HG03571 (cell line): ENCODE results near the gene CACNB2.

Source experiments
- ATAC-seq: cut with Tn5 transposase; IDR thresholded peaks from one replicate; pipeline ENCODE4 v1.9.1; 2021; ENCODE audit not compliant: unreplicated experiment

CACNB2 gene

GRCh38 chr10:18381679-18382078 lies 241.5 kb downstream of the CACNB2 start:
- ATAC-seq: no peak

GRCh38 chr10:18397906-18398305 lies 257.7 kb downstream of the CACNB2 start:
- no peak for ATAC-seq

DNA sequence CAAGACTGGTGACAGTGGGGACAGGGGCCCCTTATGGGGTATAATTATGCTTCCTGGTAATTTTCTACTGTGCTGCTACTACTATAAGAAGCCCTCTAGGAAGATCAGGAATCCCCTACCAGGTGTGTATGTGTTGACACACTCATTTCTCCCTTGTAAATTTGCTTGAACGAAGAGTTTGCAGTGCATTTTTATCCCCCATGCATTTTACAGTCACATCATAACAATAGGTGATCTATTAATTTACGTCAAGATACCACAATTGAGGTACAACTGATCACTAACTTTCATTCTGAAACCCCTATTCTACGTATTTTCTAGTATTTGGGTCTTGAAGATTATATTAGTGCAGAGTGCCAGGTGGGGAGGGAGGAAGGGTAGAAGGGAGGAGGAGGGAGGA lies 258.9 kb downstream of the CACNB2 start:
- ATAC-seq: peak; percentile 76

- no peak for ATAC-seq
Measured at GRCh38 chr10:18400201-18400905, 260.1 kb downstream of the CACNB2 start.

GRCh38 chr10:18400906-18401245 lies 260.7 kb downstream of the CACNB2 start:
- ATAC-seq: no peak

DNA sequence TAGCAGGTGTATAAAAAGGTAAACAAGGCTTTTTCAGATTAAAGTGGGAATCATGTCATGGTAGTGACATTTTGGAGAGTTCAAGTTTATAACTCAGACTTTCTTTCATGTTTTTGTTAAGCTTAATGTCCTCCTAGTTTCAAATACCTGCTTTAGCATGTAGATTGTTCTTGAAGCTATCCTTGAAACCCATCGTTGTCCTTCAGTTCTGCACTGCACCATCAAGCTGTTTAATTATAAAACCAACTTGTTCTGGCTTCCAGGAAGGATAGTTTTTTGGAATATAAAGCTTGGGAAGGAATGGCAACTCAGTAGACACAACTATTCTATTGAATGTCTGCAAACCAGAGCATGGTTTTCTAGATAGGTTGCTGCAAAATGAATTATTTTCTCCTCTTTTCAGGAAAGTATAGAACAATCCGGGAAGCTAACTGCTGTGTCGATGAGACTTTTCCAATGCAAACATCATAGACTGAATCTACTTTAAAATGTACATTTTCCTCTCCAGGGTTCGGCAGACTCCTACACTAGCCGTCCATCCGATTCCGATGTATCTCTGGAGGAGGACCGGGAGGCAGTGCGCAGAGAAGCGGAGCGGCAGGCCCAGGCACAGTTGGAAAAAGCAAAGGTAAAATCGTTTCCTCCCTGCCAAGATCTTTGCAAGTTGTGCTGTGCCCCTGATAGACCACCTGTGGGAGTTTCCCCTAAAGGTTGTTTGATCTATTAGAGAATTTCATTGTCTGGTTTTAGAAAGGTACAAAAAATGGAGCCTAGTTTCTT lies 261.4 kb downstream of the CACNB2 start:
- no peak for ATAC-seq

DNA sequence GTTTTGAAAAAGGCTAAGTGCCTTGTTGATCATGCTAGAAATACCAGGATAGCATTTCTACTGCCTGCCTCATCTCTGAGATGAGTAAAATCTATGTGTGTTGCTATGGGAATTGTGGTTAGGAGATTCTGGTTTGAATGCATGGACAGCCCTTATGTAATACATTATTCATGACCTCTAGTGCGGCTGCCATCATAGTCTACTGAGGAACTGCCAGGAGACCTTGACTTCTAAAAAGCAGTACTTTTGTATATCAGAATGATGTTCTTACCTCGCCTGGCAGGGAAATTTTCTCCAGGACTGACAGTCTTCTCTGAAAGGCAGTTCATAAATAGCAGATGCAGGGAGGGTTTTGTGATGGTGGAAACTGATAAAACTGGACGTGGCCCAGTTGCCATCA lies 262.6 kb downstream of the CACNB2 start:
- no peak for ATAC-seq

DNA sequence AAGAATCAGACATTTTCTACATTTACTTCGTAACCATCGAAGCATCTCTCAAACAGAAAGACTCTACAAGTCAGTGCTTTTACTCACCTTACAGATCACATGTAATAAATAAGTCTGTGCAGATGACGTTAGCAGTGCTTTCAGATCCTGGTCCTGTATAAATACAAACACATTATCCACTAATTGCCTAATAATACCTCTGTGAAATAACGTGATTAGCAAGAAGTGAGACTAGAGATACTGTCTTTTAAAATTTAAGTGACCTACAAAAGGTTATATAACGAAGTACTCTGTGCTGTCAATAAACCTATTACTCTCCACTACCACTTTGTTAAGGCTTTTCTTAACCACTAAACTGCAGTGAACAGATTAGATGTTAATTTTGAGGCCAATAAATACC lies 264.3 kb downstream of the CACNB2 start:
- ATAC-seq: no peak

- ATAC-seq: no peak
Measured at GRCh38 chr10:18406136-18406535, 265.9 kb downstream of the CACNB2 start.

DNA sequence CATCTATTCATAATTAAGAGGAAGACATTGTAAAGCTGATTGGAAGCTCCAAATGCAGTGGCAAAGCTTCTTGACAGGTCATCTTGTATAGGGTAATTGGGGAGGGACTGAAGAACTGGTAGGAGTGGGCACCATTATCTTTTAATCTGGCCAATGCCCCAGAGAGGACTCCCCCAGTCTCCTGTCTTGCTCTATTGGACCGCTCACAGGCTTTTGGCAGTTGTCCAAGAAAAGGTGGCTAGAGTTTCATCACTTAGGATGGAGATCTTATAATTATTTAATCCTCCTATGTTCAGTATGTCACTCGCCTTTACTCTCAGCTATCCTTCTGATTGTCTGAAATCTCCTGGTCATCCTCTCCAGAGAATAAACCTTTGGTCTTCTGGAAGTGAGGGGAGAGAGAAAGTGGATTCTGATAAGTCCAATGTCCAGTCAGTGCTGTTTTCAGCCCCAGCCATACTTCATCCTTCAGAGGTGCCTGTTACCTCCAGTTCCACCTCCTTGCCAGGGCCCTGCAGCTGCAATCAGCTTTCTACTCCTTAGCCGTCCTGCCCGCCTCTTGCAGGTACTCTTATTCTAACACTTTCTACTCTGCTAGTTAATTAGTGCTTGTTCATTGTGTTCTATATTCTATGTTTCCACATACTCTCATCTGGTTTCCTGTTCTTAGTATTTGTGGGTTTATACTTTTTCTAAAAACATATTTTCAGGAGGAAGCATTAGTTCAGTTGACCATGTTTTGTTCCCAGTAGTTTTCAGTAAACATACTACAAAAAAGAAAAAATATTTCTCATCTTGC lies 269.6 kb downstream of the CACNB2 start:
- ATAC-seq: peak; percentile 70

DNA sequence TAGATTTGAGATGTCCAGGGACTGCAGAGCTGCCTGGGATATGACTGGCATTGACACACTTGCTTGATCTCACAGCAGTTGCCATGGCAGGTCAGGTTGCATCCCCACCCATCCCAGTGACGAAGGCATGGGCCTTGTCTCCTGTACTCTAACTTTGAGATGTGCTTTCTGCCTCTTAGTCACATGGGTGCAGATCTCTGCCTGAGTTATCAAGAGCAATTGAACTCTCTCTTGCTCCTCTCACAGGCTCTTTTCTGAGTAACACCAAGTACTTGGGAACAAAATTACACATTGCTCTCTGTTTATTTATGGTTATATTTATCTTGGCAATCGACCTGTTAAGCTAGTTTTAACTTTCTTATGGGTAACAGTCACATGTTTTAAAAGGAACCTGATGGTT lies 273.8 kb downstream of the CACNB2 start:
- ATAC-seq: no peak

DNA sequence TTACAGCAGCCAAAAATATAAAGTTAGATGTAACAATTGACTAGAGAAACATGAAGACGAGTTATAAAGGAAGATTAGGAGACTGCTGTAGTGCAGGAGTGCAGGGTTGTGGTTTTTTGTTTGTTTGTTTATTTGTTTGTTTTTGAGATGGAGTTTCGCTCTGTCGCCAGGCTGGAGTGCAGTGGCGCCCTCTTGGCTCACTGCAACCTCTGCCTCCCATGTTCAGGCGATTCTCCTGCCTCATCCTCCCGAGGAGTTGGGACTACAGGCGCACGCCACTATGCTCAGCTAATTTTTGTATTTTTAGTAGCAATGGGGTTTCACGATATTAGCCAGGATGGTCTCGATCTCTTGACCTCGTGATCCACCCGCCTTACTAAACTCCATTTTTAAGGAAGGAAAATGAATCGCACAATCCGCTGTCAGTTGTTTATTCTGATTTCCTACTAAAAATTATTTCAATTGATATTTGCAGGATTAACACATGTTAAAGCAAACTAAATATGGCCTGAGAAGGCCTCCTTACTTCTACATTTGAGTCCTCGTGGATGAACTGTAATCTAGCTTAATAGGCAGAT lies 277.8 kb downstream of the CACNB2 start:
- no peak for ATAC-seq

GRCh38 chr10:18418541-18419215 lies 278.5 kb downstream of the CACNB2 start:
- ATAC-seq: peak; percentile 67

DNA sequence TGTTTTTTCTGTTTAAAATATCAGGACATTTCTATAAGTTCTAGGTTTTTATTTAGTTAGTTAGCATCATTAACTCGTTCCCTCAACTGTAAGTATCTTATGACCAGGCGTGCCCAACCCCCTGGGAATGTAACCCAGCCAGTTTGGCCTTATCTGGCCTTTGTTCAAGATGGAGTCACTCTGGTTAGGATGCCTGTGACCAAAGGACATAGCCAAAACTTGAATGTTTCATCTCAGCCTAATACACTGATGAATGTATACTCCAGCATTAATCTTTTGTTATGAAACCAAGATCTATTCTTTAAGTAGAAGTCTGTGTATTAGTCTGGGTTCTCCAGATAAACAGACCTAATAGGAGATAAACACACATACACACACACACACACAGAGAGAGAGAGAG lies 279.7 kb downstream of the CACNB2 start:
- ATAC-seq: no peak

GRCh38 chr10:18421726-18422293 lies 281.6 kb downstream of the CACNB2 start:
- ATAC-seq: no peak

- ATAC-seq: no peak
Measured at GRCh38 chr10:18423058-18423637, 282.9 kb downstream of the CACNB2 start.

- no peak for ATAC-seq
Measured at GRCh38 chr10:18424200-18424599, 284.0 kb downstream of the CACNB2 start.

DNA sequence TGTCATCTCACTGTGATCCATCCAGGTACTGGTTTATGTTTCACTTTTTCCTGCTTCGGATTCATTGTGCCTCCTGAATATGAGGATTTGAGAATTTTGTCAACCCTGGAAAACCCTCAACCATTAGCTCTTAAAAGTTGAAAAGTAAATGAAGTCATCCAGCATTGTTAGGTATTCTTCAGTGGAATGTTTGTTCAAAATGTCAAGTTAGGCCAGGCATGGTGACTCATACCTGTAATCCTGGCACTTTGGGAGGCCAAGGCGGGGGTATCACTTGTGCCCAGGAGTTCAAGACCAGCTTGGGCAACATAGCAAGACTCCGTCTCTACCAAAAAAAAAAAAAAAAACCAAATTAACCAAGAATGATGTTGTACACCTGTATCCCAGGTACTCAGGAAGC lies 289.1 kb downstream of the CACNB2 start:
- no peak for ATAC-seq

DNA sequence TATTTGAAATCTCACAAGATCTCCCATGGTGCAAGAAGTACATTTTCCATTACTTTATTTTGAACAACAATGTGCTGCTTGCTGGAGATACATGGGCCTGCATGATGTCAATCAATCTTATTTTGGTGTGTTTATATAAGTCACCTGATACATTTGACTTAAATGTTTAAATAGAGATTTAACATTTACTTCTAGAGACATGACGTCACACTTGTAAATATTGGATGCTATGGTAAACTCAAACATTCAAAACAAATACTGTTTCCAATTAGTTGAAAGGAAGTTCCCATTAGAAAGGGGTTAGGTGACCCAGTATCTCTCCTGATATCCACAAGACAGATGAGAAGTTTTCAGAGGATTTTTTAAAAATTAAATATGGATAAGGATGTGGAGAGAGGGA lies 296.7 kb downstream of the CACNB2 start:
- ATAC-seq: no peak

DNA sequence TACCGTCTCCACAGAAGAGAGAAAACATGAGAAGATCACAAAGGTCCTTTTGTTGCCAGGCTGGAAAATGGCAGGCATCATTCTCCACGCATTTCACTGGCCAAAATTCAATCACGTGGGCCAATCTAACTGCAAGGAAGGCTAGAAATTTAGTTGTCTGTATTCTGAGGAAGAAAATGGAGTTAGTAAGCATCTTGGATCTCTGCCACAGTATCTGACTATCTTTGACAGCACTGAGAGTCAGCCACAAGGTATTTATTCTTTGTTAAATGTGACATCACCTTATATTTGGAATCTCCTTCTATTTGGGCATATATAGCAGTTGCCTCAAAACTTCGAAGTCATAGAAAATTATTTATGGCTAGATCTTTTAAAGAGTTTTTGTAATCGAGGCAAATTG lies 297.3 kb downstream of the CACNB2 start:
- no peak for ATAC-seq
